Ovary (tissue), 9 donors: ENCODE measurements around the gene CFAP69. TPM values are rescaled to one million over a fixed set of nuclear protein-coding genes. Genes with fewer than 3 reads are reported as not detected.
A peak's percentile ranks its signal among the peaks of the same experiment; 100 is the strongest.

Experiments used
- DNase-seq, 5 donors: peaks; one replicate each; pipeline ENCODE4 v3.0.0-alpha.2; 2019 to 2020
- H3K27ac ChIP-seq, 2 donors: fragments of 200-600 bp; one replicate each; pipeline versions ENCODE4 v1.5.1 to v1.8.0; 2019 to 2022
- H3K27me3 ChIP-seq: fragments of 200-600 bp; one replicate; pipeline ENCODE4 v1.8.0; 2022
- H3K36me3 ChIP-seq: fragments of 200-600 bp; sonication (generic); one replicate; pipeline ENCODE4 v1.5.1; 2019
- H3K4me1 ChIP-seq: one replicate; pipeline ENCODE4 v1.8.1; 2013; ENCODE audit warnings: mild to moderate bottlenecking, moderate library complexity; ENCODE audit not compliant: insufficient read depth
- H3K4me3 ChIP-seq: fragments of 200-600 bp; sonication (generic); one replicate; pipeline ENCODE4 v1.5.1; 2017
- H3K9me3 ChIP-seq, 2 donors: fragments of 200-600 bp in 1 of 2; sonication (generic) in 1 of 2; one replicate each; pipeline versions ENCODE4 v1.5.1 to v1.8.1; 2013 to 2019; ENCODE audit warnings: mild to moderate bottlenecking in 1 of 2, moderate library complexity in 1 of 2
- EP300 ChIP-seq: sonication (generic); formaldehyde crosslinking; IDR thresholded peaks from one replicate; pipeline ENCODE4 v1.6.1; 2017; ENCODE audit warnings: antibody characterized with exemption
- POLR2A ChIP-seq: fragments of 450-650 bp; IDR thresholded peaks from one replicate; pipeline ENCODE4 v1.6.1; 2017; ENCODE audit warnings: antibody characterized with exemption, mild to moderate bottlenecking, moderate library complexity
- WGBS, 3 donors: extraction: QIAGEN DNeasy Blood & Tissue Kit in 1 of 3; methylation state at CpG; one replicate each; pipeline versions ENCODE4 v1.1.5 to v1.1.7; 2013 to 2017; 5-methylcytosine and 5-hydroxymethylcytosine counted together
- intact Hi-C, 4 donors: fragments of 100-400 bp; cut with DNase I; formaldehyde crosslinking; loops; one replicate each; pipeline versions ENCODE4 v1.11.0 to v1.15.1; 2022 to 2023
- polyA plus RNA-seq, 2 donors: library from polyadenylated mRNA; stranded (reverse); fragments of 200-250 nt in 1 of 2; fragments of 350-450 nt in 1 of 2; fragmentation: Illumina TruSeq in 1 of 2; extraction: RNeasy Lipid Tissue Mini Kit (QIAGEN cat#74804) in 1 of 2; gene quantifications; one replicate each; pipeline ENCODE4 v1.2.3, GENCODE V29; 2013 to 2014
- total RNA-seq, 7 donors: library from RNA; depleted of rRNA in 2 of 7; stranded (reverse); fragments of >200 nt in 2 of 7; fragmentation: NEBNext Ultra II Directional in 3 of 7; extraction: Animal tissue kit (Norgen Biotek cat#: 25700) in 3 of 7; gene quantifications; one replicate each; pipeline versions ENCODE4 v1.1.0 to v1.2.4, GENCODE V29; 2016 to 2023
- TF ChIP-seq, protein P1 (sequence below), 3 donors: fragments of 450-650 bp in 2 of 3; fragments of 200-600 bp in 1 of 3; IDR thresholded peaks; one replicate each; pipeline versions ENCODE4 v1.5.1 to v1.8.0; 2016 to 2022; ENCODE audit warnings: antibody characterized with exemption in 3 of 3, mild to moderate bottlenecking in 1 of 3
- donor health status: DM: no; HTN: no; CAD: no; lungs with moderate emphysema.
- donor health status: DM: no; HTN: no; CAD: no.
- donor health status: Bipolar disorder and iron deficiency.
- donor health status: DM: yes; HTN: yes; CAD: no.
- donor health status: DM: no; HTN: no; CAD: no.
- donor health status: DM: yes; HTN: yes; CAD: no.

CFAP69 gene
- total and polyA plus RNA-seq, 9 donors: 3.1 to 37.9 (median 10.6) TPM

GRCh38 chr7:90320014-90320413 lies 75.0 kb downstream of the CFAP69 start:
- Histone ChIP-seq H3K36me3 (no peaks in the 10 kb centered on the region), H3K4me1 (peaks cover 4% of the 10 kb centered on the region), H3K27me3 (no peaks in the 10 kb centered on the region), H3K27ac (no peak overlapping the region), H3K9me3 (no peaks in the 10 kb centered on the region), H3K4me3 (no peak overlapping the region)
- no peak for DNase-seq
- TF ChIP-seq EP300 (no peak), POLR2A (no peak)
- TF ChIP-seq, protein P1, sequence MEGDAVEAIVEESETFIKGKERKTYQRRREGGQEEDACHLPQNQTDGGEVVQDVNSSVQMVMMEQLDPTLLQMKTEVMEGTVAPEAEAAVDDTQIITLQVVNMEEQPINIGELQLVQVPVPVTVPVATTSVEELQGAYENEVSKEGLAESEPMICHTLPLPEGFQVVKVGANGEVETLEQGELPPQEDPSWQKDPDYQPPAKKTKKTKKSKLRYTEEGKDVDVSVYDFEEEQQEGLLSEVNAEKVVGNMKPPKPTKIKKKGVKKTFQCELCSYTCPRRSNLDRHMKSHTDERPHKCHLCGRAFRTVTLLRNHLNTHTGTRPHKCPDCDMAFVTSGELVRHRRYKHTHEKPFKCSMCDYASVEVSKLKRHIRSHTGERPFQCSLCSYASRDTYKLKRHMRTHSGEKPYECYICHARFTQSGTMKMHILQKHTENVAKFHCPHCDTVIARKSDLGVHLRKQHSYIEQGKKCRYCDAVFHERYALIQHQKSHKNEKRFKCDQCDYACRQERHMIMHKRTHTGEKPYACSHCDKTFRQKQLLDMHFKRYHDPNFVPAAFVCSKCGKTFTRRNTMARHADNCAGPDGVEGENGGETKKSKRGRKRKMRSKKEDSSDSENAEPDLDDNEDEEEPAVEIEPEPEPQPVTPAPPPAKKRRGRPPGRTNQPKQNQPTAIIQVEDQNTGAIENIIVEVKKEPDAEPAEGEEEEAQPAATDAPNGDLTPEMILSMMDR (IDR thresholded peaks at IDR 0.05): no peak
- WGBS, 3 donors: 84 to 87% (median 85%) methylated on average over 7 of the region's 7 CpGs
- intact Hi-C loops: no loop called here

DNA sequence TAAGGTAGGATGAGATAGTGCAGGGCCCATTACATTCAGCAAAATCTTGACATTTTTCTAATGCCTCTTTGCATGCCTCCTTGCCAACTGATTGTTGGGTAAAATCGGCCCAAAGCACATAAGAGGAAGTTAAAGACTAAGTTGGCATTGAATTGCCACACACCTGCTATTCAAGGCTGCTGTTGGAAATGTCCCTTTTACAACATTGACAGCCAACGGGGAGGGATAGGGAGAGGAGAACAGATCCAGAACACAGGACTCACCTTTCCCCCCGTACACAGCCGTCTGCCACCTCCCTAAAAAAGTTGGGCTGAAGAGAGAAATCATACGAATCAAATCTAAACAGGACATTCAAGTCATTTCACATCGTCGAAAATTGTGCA lies 75.4 kb downstream of the CFAP69 start:
- Histone ChIP-seq H3K27me3 (no peaks in the 10 kb centered on the region), H3K4me1 (peaks cover 4% of the 10 kb centered on the region), H3K36me3 (no peaks in the 10 kb centered on the region), H3K4me3 (no peak overlapping the region), H3K9me3 (no peaks in the 10 kb centered on the region), H3K27ac (no peak overlapping the region)
- DNase-seq: no peak
- TF ChIP-seq EP300 (no peak), POLR2A (no peak)
- 32 to 38% (median 33%) methylated on average over 7 of the region's 7 CpGs for WGBS, 3 donors
- intact Hi-C loops: no loop called here

- no peak for TF ChIP-seq EP300
- TF ChIP-seq, protein P1 (IDR thresholded peaks at IDR 0.05): no peak
- TF ChIP-seq POLR2A: no peak
- Histone ChIP-seq H3K4me3 (no peak within 1 kb of the TSS), H3K27me3 (no peaks in the 10 kb centered on the region), H3K27ac (no peak within 1 kb of the TSS), H3K9me3 (no peaks in the 10 kb centered on the region), H3K4me1 (peaks cover 4% of the 10 kb centered on the region), H3K36me3 (no peaks in the 10 kb centered on the region)
- intact Hi-C loops: no loop called here
- 1 to 3% (median 1%) methylated on average over 42 to 62 of the region's 62 CpGs for WGBS, 3 donors
- DNase-seq: peak in 1 of 5 donors; percentile 37
Observed at GRCh38 chr7:90320801-90321494, 76.0 kb downstream of the CFAP69 start, which contains the start of gene FAM237B. Gene FAM237B (minus strand): TSS chr7:90321304. CDS start chr7:90319748, 1,556 bp downstream.

DNA sequence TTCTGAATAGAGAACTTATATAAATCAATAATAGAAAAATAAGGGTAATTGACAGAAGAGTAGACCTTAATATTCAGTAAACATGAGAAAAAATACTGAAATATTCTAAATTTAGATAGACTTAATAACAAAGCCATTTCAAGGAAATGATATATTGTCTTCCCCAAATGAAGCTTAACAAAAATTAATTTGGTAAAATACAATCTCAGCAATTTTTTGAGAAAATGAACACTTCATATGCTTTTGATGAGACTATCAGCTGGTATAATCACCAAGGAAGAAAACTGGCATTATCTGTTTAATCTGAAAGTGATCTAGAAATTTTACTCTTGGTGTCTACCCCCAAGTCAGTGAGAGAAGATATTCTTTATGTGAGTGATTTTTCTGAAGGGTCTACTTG lies 77.9 kb downstream of the CFAP69 start:
- H3K4me3 ChIP-seq: no peak overlapping the region
- no peak for DNase-seq
- intact Hi-C loops: no loop called here
- no peaks in the 10 kb centered on the region for H3K9me3 ChIP-seq
- H3K27me3 ChIP-seq: no peaks in the 10 kb centered on the region
- peaks cover 4% of the 10 kb centered on the region for H3K4me1 ChIP-seq
- no peak for TF ChIP-seq POLR2A
- TF ChIP-seq, protein P1 (IDR thresholded peaks at IDR 0.05): no peak
- TF ChIP-seq EP300: no peak
- no peak overlapping the region for H3K27ac ChIP-seq
- no peaks in the 10 kb centered on the region for H3K36me3 ChIP-seq

GRCh38 chr7:90326500-90326899 lies 81.5 kb downstream of the CFAP69 start:
- Histone ChIP-seq H3K27me3 (no peaks in the 10 kb centered on the region), H3K4me3 (no peak overlapping the region), H3K27ac (no peak overlapping the region), H3K9me3 (no peaks in the 10 kb centered on the region), H3K4me1 (no peaks in the 10 kb centered on the region), H3K36me3 (no peaks in the 10 kb centered on the region)
- 0 to 26% (median 17%) methylated on average over 1 of the region's 1 CpG for WGBS, 3 donors
- no peak for DNase-seq
- intact Hi-C loops: no loop called here
- TF ChIP-seq EP300 (no peak), POLR2A (no peak)
- TF ChIP-seq, protein P1 (IDR thresholded peaks at IDR 0.05): no peak
